H1 (cell line): ENCODE results near the gene CDC45. TPM values are rescaled to one million over a fixed set of nuclear protein-coding genes. Genes with fewer than 3 reads are reported as not detected.

ENCODE experiments used
- CTCF ChIA-PET: fragments of 300-600 bp; sonication (Branson Sonifier 250); formaldehyde crosslinking; loops from one replicate; lab custom pipeline; 2021; ENCODE audit not compliant: partially characterized antibody; lab: Charles Lee
- POLR2A ChIA-PET: fragments of 300-600 bp; sonication (Branson Sonifier 250); formaldehyde crosslinking; loops from one replicate; lab custom pipeline; 2021; ENCODE audit warnings: inconsistent platforms; ENCODE audit not compliant: partially characterized antibody; lab: Charles Lee
- DNase-seq, 2 experiments: peaks; one replicate each; pipeline versions ENCODE4 v3.0.0 to v3.0.0-alpha.2; 2010 to 2022; ENCODE audit warnings: low spot score in 2 of 2, low read depth in 1 of 2, mixed read lengths in 1 of 2
- FAIRE-seq: peaks from 2 replicates; lab custom pipeline; 2011; peaks lifted over from hg19 to GRCh38; lab: Jason Lieb, UNC
- H2AFZ ChIP-seq: 2 replicates; pipeline ENCODE4 v1.8.1; 2012; ENCODE audit warnings: low read length, inconsistent platforms
- H2AK5ac ChIP-seq: 2 replicates; pipeline ENCODE4 v1.6.1; 2013; ENCODE audit warnings: low read depth, low read length
- H2BK120ac ChIP-seq: replicated peaks from 2 replicates; pipeline ENCODE3; 2013; ENCODE audit warnings: low read depth, low read length, inconsistent platforms
- H2BK12ac ChIP-seq: 2 replicates; pipeline ENCODE4 v1.6.1; 2013; ENCODE audit warnings: low read depth, low read length
- H2BK15ac ChIP-seq: 2 replicates; pipeline ENCODE4 v1.6.1; 2013; ENCODE audit warnings: low read length
- H2BK20ac ChIP-seq: 2 replicates; pipeline ENCODE4 v1.6.1; 2013; ENCODE audit warnings: low read length
- H2BK5ac ChIP-seq: 2 replicates; pipeline ENCODE4 v1.6.1; 2013; ENCODE audit warnings: low read depth, low read length
- H3K14ac ChIP-seq: 2 replicates; pipeline ENCODE4 v1.6.1; 2013; ENCODE audit warnings: inconsistent platforms; ENCODE audit not compliant: insufficient read length
- H3K18ac ChIP-seq: 2 replicates; pipeline ENCODE4 v1.6.1; 2013; ENCODE audit warnings: low read length; ENCODE audit errors: extremely low read depth
- H3K23ac ChIP-seq: 2 replicates; pipeline ENCODE4 v1.6.1; 2013; ENCODE audit warnings: inconsistent platforms; ENCODE audit not compliant: insufficient read length
- H3K23me2 ChIP-seq: 2 replicates; pipeline ENCODE4 v1.6.1; 2013; ENCODE audit warnings: low read depth, low read length
- H3K27ac ChIP-seq: 2 replicates; pipeline ENCODE4 v1.6.1; 2011; ENCODE audit warnings: low read depth, low read length, inconsistent platforms
- H3K27me3 ChIP-seq, 4 experiments: replicated peaks in 1 of 4; 1 replicate in 1 of 4; 2 replicates in 3 of 4; pipeline versions ENCODE4 v1.6.1 to v1.8.1; 2011 to 2013; ENCODE audit warnings: low read length in 3 of 4, mild to moderate bottlenecking in 3 of 4, inconsistent platforms in 2 of 4, mixed read lengths in 2 of 4, moderate library complexity in 1 of 4; ENCODE audit not compliant: control insufficient read depth in 3 of 4, insufficient read depth in 3 of 4; ENCODE audit errors: extremely low read depth in 1 of 4
- H3K36me3 ChIP-seq, 4 experiments: 2 replicates each; pipeline versions ENCODE4 v1.6.1 to v1.8.1; 2011 to 2013; ENCODE audit warnings: mild to moderate bottlenecking in 4 of 4, low read length in 3 of 4, moderate library complexity in 2 of 4, control low read depth in 1 of 4, inconsistent platforms in 1 of 4; ENCODE audit not compliant: insufficient read depth in 4 of 4, control insufficient read depth in 2 of 4
- H3K4ac ChIP-seq: replicated peaks from 2 replicates; pipeline ENCODE3; 2013; ENCODE audit warnings: low read length, low read depth, mixed read lengths, inconsistent platforms; ENCODE audit not compliant: insufficient read length
- H3K4me1 ChIP-seq, 4 experiments: replicated peaks in 1 of 4; 1 replicate in 1 of 4; 2 replicates in 3 of 4; pipeline versions ENCODE4 v1.6.1 to v1.8.1; 2011 to 2013; ENCODE audit warnings: low read length in 3 of 4, inconsistent platforms in 2 of 4, mixed read lengths in 1 of 4; ENCODE audit not compliant: insufficient read depth in 4 of 4, control insufficient read depth in 3 of 4
- H3K4me2 ChIP-seq, 2 experiments: 2 replicates each; pipeline versions ENCODE4 v1.6.1 to v1.8.1; 2011 to 2013; ENCODE audit warnings: low read depth in 2 of 2, low read length in 2 of 2, control low read depth in 1 of 2, inconsistent platforms in 1 of 2, mild to moderate bottlenecking in 1 of 2; ENCODE audit not compliant: insufficient read depth in 1 of 2
- H3K4me3 ChIP-seq, 4 experiments: fragments of 200-600, 300-600 bp in 1 of 4; sonication (generic), shearing (Covaris generic), sonication (Bioruptor Twin) in 1 of 4; 2 replicates each; pipeline versions ENCODE4 v1.5.1 to v1.8.1; 2011 to 2016; ENCODE audit warnings: low read length in 4 of 4, low read depth in 3 of 4, control low read depth in 2 of 4, inconsistent platforms in 2 of 4, mild to moderate bottlenecking in 2 of 4, mixed read lengths in 1 of 4, moderate library complexity in 1 of 4; ENCODE audit not compliant: insufficient read depth in 2 of 4; ENCODE audit errors: extremely low read depth in 1 of 4
- H3K56ac ChIP-seq: replicated peaks from 2 replicates; pipeline ENCODE3; 2013; ENCODE audit warnings: low read depth, mild to moderate bottlenecking, mixed read lengths, low read length, inconsistent platforms; ENCODE audit not compliant: insufficient read length
- H3K79me1 ChIP-seq: 2 replicates; pipeline ENCODE4 v1.6.1; 2013; ENCODE audit warnings: low read depth, low read length, control low read depth
- H3K79me2 ChIP-seq, 2 experiments: 2 replicates each; pipeline versions ENCODE4 v1.6.1 to v1.8.1; 2012 to 2013; ENCODE audit warnings: low read length in 2 of 2, mild to moderate bottlenecking in 2 of 2, inconsistent platforms in 1 of 2; ENCODE audit not compliant: insufficient read depth in 2 of 2, control insufficient read depth in 1 of 2
- H3K9ac ChIP-seq, 4 experiments: replicated peaks in 1 of 4; 1 replicate in 1 of 4; 2 replicates in 3 of 4; pipeline versions ENCODE4 v1.6.1 to v1.8.1; 2011 to 2013; ENCODE audit warnings: low read depth in 3 of 4, low read length in 3 of 4, control low read depth in 2 of 4, mild to moderate bottlenecking in 2 of 4, moderate library complexity in 2 of 4, inconsistent platforms in 1 of 4; ENCODE audit errors: extremely low read depth in 1 of 4
- H3K9me3 ChIP-seq, 2 experiments: 2 replicates each; pipeline versions ENCODE4 v1.6.1 to v1.8.1; 2012 to 2013; ENCODE audit warnings: mild to moderate bottlenecking in 2 of 2, moderate library complexity in 2 of 2, control low read depth in 1 of 2, inconsistent platforms in 1 of 2, low read depth in 1 of 2, low read length in 1 of 2, mixed read lengths in 1 of 2; ENCODE audit not compliant: insufficient read depth in 2 of 2
- H4K20me1 ChIP-seq, 2 experiments: replicated peaks in 1 of 2; 2 replicates each; pipeline versions ENCODE3 to v1.8.1; 2011 to 2013; ENCODE audit warnings: inconsistent platforms in 2 of 2, low read length in 2 of 2, mild to moderate bottlenecking in 1 of 2; ENCODE audit not compliant: insufficient read depth in 2 of 2, control insufficient read depth in 1 of 2
- H4K5ac ChIP-seq: 2 replicates; pipeline ENCODE4 v1.6.1; 2013; ENCODE audit warnings: low read length, low read depth, mixed read lengths, inconsistent platforms; ENCODE audit not compliant: insufficient read length
- H4K8ac ChIP-seq: 2 replicates; pipeline ENCODE4 v1.8.0; 2013; ENCODE audit warnings: mild to moderate bottlenecking, moderate library complexity, low read length, inconsistent platforms; ENCODE audit not compliant: insufficient read depth; ENCODE audit errors: extremely low read depth
- H4K91ac ChIP-seq: replicated peaks from 2 replicates; pipeline ENCODE3; 2013; ENCODE audit warnings: low read length, mixed read lengths, inconsistent platforms; ENCODE audit not compliant: insufficient read length
- ASH2L ChIP-seq: fragments of 200-600, 300-600 bp; sonication (generic); IDR thresholded peaks from one replicate; pipeline ENCODE4 v1.7.1; 2017; ENCODE audit warnings: low read length
- EGR1 ChIP-seq: IDR thresholded peaks from 2 replicates; pipeline ENCODE4 v1.6.1; 2011; ENCODE audit warnings: low read depth, low read length, borderline replicate concordance
- GTF2F1 ChIP-seq: IDR thresholded peaks from 2 replicates; pipeline ENCODE4 v1.6.1; 2012; ENCODE audit warnings: low read depth, low read length, improper control_type of control experiment, borderline replicate concordance
- HDAC6 ChIP-seq: IDR thresholded peaks from one replicate; pipeline ENCODE4 v1.7.1; 2012; ENCODE audit warnings: low read depth, mild to moderate bottlenecking, inconsistent platforms, low read length, moderate library complexity
- JUN ChIP-seq: IDR thresholded peaks from 2 replicates; pipeline ENCODE4 v1.6.1; 2011; ENCODE audit warnings: low read depth, mild to moderate bottlenecking, improper control_type of control experiment, low read length
- KDM1A ChIP-seq: fragments of 200-600, 300-600 bp; sonication (generic); IDR thresholded peaks from 2 replicates; pipeline ENCODE4 v1.7.1; 2016; ENCODE audit warnings: mild to moderate bottlenecking, low read length, borderline replicate concordance
- NRF1 ChIP-seq: IDR thresholded peaks from 2 replicates; pipeline ENCODE4 v1.6.1; 2011; ENCODE audit warnings: mild to moderate bottlenecking, low read depth, low read length, improper control_type of control experiment
- POLR2AphosphoS5 ChIP-seq: IDR thresholded peaks from 2 replicates; pipeline ENCODE4 v1.6.1; 2011; ENCODE audit warnings: low read depth, low read length
- RAD21 ChIP-seq, 2 experiments: IDR thresholded peaks in 1 of 2; conservative IDR thresholded peaks in 1 of 2; 2 replicates each; pipeline ENCODE4 v1.6.1; 2011; ENCODE audit warnings: low read depth in 2 of 2, low read length in 2 of 2, improper control_type of control experiment in 1 of 2, inconsistent platforms in 1 of 2, mild to moderate bottlenecking in 1 of 2, moderate library complexity in 1 of 2
- RFX5 ChIP-seq: IDR thresholded peaks from 2 replicates; pipeline ENCODE4 v1.6.1; 2011; ENCODE audit warnings: low read depth, low read length, improper control_type of control experiment, borderline replicate concordance
- SAP30 ChIP-seq: fragments of 300-600 bp; sonication (generic); IDR thresholded peaks from 2 replicates; pipeline ENCODE4 v1.7.1; 2012; ENCODE audit warnings: low read length, moderate library complexity, mild to moderate bottlenecking, inconsistent platforms; ENCODE audit not compliant: insufficient read depth, insufficient replicate concordance
- SIRT6 ChIP-seq: IDR thresholded peaks from one replicate; pipeline ENCODE4 v1.7.1; 2012; ENCODE audit warnings: low read length, inconsistent platforms
- WGBS, 2 experiments: shearing (Covaris generic) in 1 of 2; methylation state at CpG; one replicate each; pipeline versions ENCODE4 v1.1.6 to v1.1.7; 2013 to 2015; ENCODE audit warnings: low lambda C conversion rate in 2 of 2, mixed read lengths in 2 of 2, inconsistent platforms in 1 of 2, low coverage in 1 of 2, missing lambda C conversion rate in 1 of 2; ENCODE audit not compliant: insufficient replicate concordance in 2 of 2, insufficient coverage in 1 of 2, insufficient read length in 1 of 2; ENCODE audit errors: extremely low coverage in 1 of 2, missing lambda C conversion rate in 1 of 2; 5-methylcytosine and 5-hydroxymethylcytosine counted together
- polyA plus RNA-seq, 7 experiments: library from polyadenylated mRNA; depleted of rRNA in 3 of 7; stranded (reverse) in 5 of 7; unstranded in 2 of 7; fragments of >200 nt in 5 of 7; fragments of 200-250 nt in 2 of 7; gene quantifications; 1 replicate in 5 of 7; 2 replicates in 1 of 7; 4 replicates in 1 of 7; pipeline versions ENCODE4 v1.2.1 to v1.2.3, GENCODE V29; 2011 to 2013; ENCODE audit warnings: missing spikeins in 2 of 7, mixed read lengths in 2 of 7
- total RNA-seq: library from RNA; stranded (reverse); fragmentation: NEBNext Ultra II Directional; extraction: Animal tissue kit (Norgen Biotek cat#: 25700); gene quantifications from 2 replicates; pipeline ENCODE4 v1.2.1, GENCODE V29; 2021

CDC45 gene
- total and polyA plus RNA-seq, 2 of the 8 experiments (the other 6 are each of a cell fraction or from before 2014, with no cell fraction given) = 31.9 to 37.7 TPM

DNA sequence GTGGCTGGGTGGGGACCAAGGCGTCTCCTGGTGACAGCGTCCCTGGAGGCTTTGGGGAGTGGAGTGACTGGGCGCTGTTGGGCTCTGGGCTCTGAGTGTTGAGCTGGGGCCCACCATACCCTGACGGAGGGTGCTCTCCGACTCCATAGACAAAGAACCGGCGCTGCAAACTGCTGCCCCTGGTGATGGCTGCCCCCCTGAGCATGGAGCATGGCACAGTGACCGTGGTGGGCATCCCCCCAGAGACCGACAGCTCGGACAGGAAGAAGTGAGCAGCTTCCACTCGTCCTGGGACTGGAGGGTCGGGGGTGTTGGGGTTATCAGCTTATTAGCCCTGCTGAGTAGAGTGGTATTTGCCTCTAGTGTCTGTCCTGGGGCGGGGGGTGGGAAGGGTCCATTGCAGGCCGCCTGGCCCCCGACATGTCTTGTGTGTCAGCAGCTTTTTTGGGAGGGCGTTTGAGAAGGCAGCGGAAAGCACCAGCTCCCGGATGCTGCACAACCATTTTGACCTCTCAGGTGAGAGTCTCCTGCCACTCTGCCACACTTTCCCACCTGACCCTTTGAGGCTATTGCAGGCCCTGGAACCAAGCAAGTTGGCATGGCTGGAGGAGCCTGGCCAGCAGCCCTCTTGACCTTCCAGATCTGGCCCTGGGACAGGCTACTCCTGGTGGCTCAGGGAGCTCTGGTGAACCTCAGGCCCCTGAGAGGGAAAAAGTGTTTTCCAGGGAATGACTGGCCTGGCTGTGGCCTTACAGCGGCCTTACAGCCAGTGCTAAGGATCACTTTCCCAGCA, 36.9 kb downstream of the CDC45 start:
- no peak overlapping the region for H3K4me3 ChIP-seq
- DNase-seq = no peak
- H3K36me3 ChIP-seq = peaks cover 2 to 30% (median 7%) of the 10 kb centered on the region in 4 experiments; a peak in 7 of 8 replicates
- no peak overlapping the region for H2BK120ac ChIP-seq
- no peak overlapping the region for H3K14ac ChIP-seq
- no peak overlapping the region for H3K4ac ChIP-seq
- H4K5ac ChIP-seq = no peak overlapping the region
- peaks cover 0 to 6% of the 10 kb centered on the region in 2 experiments for H4K20me1 ChIP-seq
- no peaks in the 10 kb centered on the region for H3K9me3 ChIP-seq
- CTCF ChIA-PET = interaction anchor here (1.6 kb wide), 1 partner anchor 114 kb away, joined by 10 read pairs; no protein-coding TSS in a partner anchor
- H2AFZ ChIP-seq = no peak overlapping the region
- H3K27ac ChIP-seq = no peak overlapping the region
- H2BK12ac ChIP-seq = no peak overlapping the region
- H3K23me2 ChIP-seq = no peaks in the 10 kb centered on the region
- H2BK5ac ChIP-seq = no peak overlapping the region
- H3K56ac ChIP-seq = no peak overlapping the region
- peaks cover 0 to 3% (median 1%) of the 10 kb centered on the region in 4 experiments; a peak in 2 of 7 replicates for H3K27me3 ChIP-seq
- peak overlapping the region; percentile 42; the same call in 1 of the 2 replicates for H4K8ac ChIP-seq
- H3K18ac ChIP-seq = no peak overlapping the region
- H3K79me1 ChIP-seq = no peaks in the 10 kb centered on the region
- FAIRE-seq = no peak
- H2BK15ac ChIP-seq = no peak overlapping the region
- no peak overlapping the region for H2AK5ac ChIP-seq
- H3K4me2 ChIP-seq = no peak overlapping the region
- 89% methylated on average over 18 of the region's 19 CpGs; no CpG with 5 or more reads in 1 of the 2 experiments for WGBS, 2 experiments
- no peaks in the 10 kb centered on the region for H3K79me2 ChIP-seq
- POLR2A ChIA-PET = interaction anchor here (1.2 to 1.9 kb wide), 4 partner anchors 10 to 131 kb away, joined by 3 to 10 read pairs (median 5); no protein-coding TSS in a partner anchor
- no peak overlapping the region for H3K23ac ChIP-seq
- H4K91ac ChIP-seq = no peak overlapping the region
- no peak overlapping the region for H2BK20ac ChIP-seq
- H3K9ac ChIP-seq = no peak overlapping the region
- H3K4me1 ChIP-seq = 0 out of 7 replicates have a peak, but pooled peaks cover 0 to 3% (median 0%) of the 10 kb centered on the region in 4 experiments
- TF ChIP-seq POLR2AphosphoS5 (no peak), GTF2F1 (no peak), RAD21 (IDR thresholded peaks at IDR 0.05 in 1 of 2, conservative IDR thresholded peaks at IDR 0.05 in 1 of 2; ENCODE audit: low read depth in 2 of 2, low read length in 2 of 2) (no peak), EGR1 (no peak), KDM1A (no peak), NRF1 (no peak), RFX5 (no peak), SAP30 (no peak), JUN (no peak), ASH2L (no peak), HDAC6 (no peak), SIRT6 (no peak)
